Liver (tissue), 9 donors: ENCODE results near the gene CLCN7. TPM values are rescaled to one million over a fixed set of nuclear protein-coding genes. Genes with fewer than 3 reads are reported as not detected.

Experiments used
- DNase-seq: peaks from one replicate; pipeline ENCODE4 v3.0.0-alpha.2; 2017; ENCODE audit warnings: low spot score
- H3K27ac ChIP-seq, 2 donors: one replicate each; pipeline ENCODE4 v1.7.0; 2013; ENCODE audit warnings: inconsistent platforms in 2 of 2, low read length in 2 of 2, control low read depth in 1 of 2, low read depth in 1 of 2, mild to moderate bottlenecking in 1 of 2
- H3K27me3 ChIP-seq, 4 donors: one replicate each; pipeline versions ENCODE4 v1.6.1 to v1.7.0; 2013; ENCODE audit warnings: low read length in 3 of 4, inconsistent platforms in 1 of 4, mild to moderate bottlenecking in 1 of 4, moderate library complexity in 1 of 4; ENCODE audit not compliant: control insufficient read depth in 4 of 4, insufficient read depth in 4 of 4
- H3K36me3 ChIP-seq, 4 donors: one replicate each; pipeline versions ENCODE4 v1.6.1 to v1.7.0; 2013; ENCODE audit warnings: low read length in 3 of 4, mild to moderate bottlenecking in 3 of 4, low read depth in 1 of 4, moderate library complexity in 1 of 4; ENCODE audit not compliant: control insufficient read depth in 4 of 4, insufficient read depth in 3 of 4
- H3K4me1 ChIP-seq, 4 donors: one replicate each; pipeline versions ENCODE4 v1.6.1 to v1.7.0; 2013; ENCODE audit warnings: low read length in 3 of 4, mild to moderate bottlenecking in 3 of 4, moderate library complexity in 1 of 4; ENCODE audit not compliant: control insufficient read depth in 4 of 4, insufficient read depth in 4 of 4
- H3K4me3 ChIP-seq, 3 donors: one replicate each; pipeline versions ENCODE4 v1.6.1 to v1.7.0; 2013; ENCODE audit warnings: low read length in 3 of 3, control low read depth in 1 of 3, low read depth in 1 of 3, mild to moderate bottlenecking in 1 of 3
- H3K9ac ChIP-seq, 2 donors: one replicate each; pipeline ENCODE4 v1.7.0; 2013; ENCODE audit warnings: low read length in 2 of 2, mild to moderate bottlenecking in 2 of 2, moderate library complexity in 2 of 2, control low read depth in 1 of 2, low read depth in 1 of 2
- H3K9me3 ChIP-seq, 4 donors: one replicate each; pipeline versions ENCODE4 v1.6.1 to v1.7.0; 2013; ENCODE audit warnings: low read length in 3 of 4; ENCODE audit not compliant: control insufficient read depth in 4 of 4
- ATF3 ChIP-seq: IDR thresholded peaks from 2 replicates; pipeline ENCODE4 v1.6.1; 2016; ENCODE audit warnings: antibody characterized with exemption
- CTCF ChIP-seq: fragments of 150-350 bp; IDR thresholded peaks from 2 replicates; pipeline ENCODE4 v1.5.1; 2017; ENCODE audit warnings: improper control_type of control experiment, low read depth, low read length; ENCODE audit not compliant: missing input control
- EGR1 ChIP-seq, 2 donors: IDR thresholded peaks; 2 replicates each; pipeline ENCODE4 v1.6.1; 2016 to 2018; ENCODE audit warnings: antibody characterized with exemption in 2 of 2, low read depth in 2 of 2
- FOXA1 ChIP-seq: IDR thresholded peaks from 2 replicates; pipeline ENCODE4 v1.6.1; 2016; ENCODE audit warnings: antibody characterized with exemption
- FOXA2 ChIP-seq: IDR thresholded peaks from 2 replicates; pipeline ENCODE4 v1.6.1; 2016; ENCODE audit warnings: antibody characterized with exemption
- GABPA ChIP-seq, 2 donors: IDR thresholded peaks in 1 of 2; conservative IDR thresholded peaks in 1 of 2; 2 replicates each; pipeline ENCODE4 v1.6.1; 2016; ENCODE audit warnings: antibody characterized with exemption in 2 of 2, mild to moderate bottlenecking in 1 of 2, moderate library complexity in 1 of 2
- HNF4A ChIP-seq, 2 donors: conservative IDR thresholded peaks; 2 replicates each; pipeline ENCODE4 v1.6.1; 2016; ENCODE audit warnings: antibody characterized with exemption in 2 of 2, mild to moderate bottlenecking in 2 of 2
- HNF4G ChIP-seq: IDR thresholded peaks from 2 replicates; pipeline ENCODE4 v1.6.1; 2016; ENCODE audit warnings: antibody characterized with exemption
- JUND ChIP-seq, 2 donors: IDR thresholded peaks; 2 replicates each; pipeline ENCODE4 v1.6.1; 2016; ENCODE audit warnings: antibody characterized with exemption in 2 of 2
- MAX ChIP-seq: IDR thresholded peaks from 2 replicates; pipeline ENCODE4 v1.6.1; 2016; ENCODE audit warnings: antibody characterized with exemption
- NR2F2 ChIP-seq: IDR thresholded peaks from 2 replicates; pipeline ENCODE4 v1.6.1; 2016; ENCODE audit warnings: antibody characterized with exemption
- RAD21 ChIP-seq, 2 donors: IDR thresholded peaks; 2 replicates each; pipeline ENCODE4 v1.6.1; 2016; ENCODE audit warnings: antibody characterized with exemption in 2 of 2, mild to moderate bottlenecking in 2 of 2
- SP1 ChIP-seq: IDR thresholded peaks from 2 replicates; pipeline ENCODE4 v1.6.1; 2018; ENCODE audit warnings: antibody characterized with exemption, mild to moderate bottlenecking
- TAF1 ChIP-seq: conservative IDR thresholded peaks from 2 replicates; pipeline ENCODE4 v1.6.1; 2016; ENCODE audit warnings: antibody characterized with exemption, mild to moderate bottlenecking
- YY1 ChIP-seq: IDR thresholded peaks from 2 replicates; pipeline ENCODE4 v1.6.1; 2016; ENCODE audit warnings: antibody characterized with exemption, mild to moderate bottlenecking
- ZBTB33 ChIP-seq: IDR thresholded peaks from 2 replicates; pipeline ENCODE4 v1.6.1; 2016; ENCODE audit warnings: antibody characterized with exemption
- WGBS: extraction: QIAGEN DNeasy Blood & Tissue Kit; methylation state at CpG from one replicate; pipeline ENCODE4 v1.1.7; 2013; 5-methylcytosine and 5-hydroxymethylcytosine counted together
- polyA plus RNA-seq, 2 donors: library from polyadenylated mRNA; stranded (reverse) in 1 of 2; unstranded in 1 of 2; fragments of 200-250 nt in 1 of 2; fragments of >200 nt in 1 of 2; fragmentation: Nextera tagmentation in 1 of 2; extraction: Ambion mirVana in 1 of 2; gene quantifications; one replicate each; pipeline versions ENCODE4 v1.2.1 to v1.2.3, GENCODE V29; 2013 to 2015
- total RNA-seq, 2 donors: library from RNA; depleted of rRNA; stranded (reverse); fragments of >200 nt; gene quantifications; one replicate each; pipeline ENCODE4 v1.2.3, GENCODE V29; 2014
- donor health status: healthy.
- donor health status: healthy.
- donor health status: healthy.
- donor health status: healthy.
- donor health status: healthy.

CLCN7 gene
- total and polyA plus RNA-seq, 4 donors: 13.9 to 36.2 (median 30.2) TPM

GRCh38 chr16:1438229-1439057 is 36.4 kb downstream of the CLCN7 start:
- Histone ChIP-seq H3K9ac (no peak overlapping the region), H3K36me3 (no peaks in the 10 kb centered on the region), H3K27ac (no peak overlapping the region), H3K9me3 (no peaks in the 10 kb centered on the region), H3K4me3 (no peak overlapping the region), H3K27me3 (no peaks in the 10 kb centered on the region), H3K4me1 (no peaks in the 10 kb centered on the region)
- no peak for DNase-seq
- WGBS: 86% methylated on average over 35 of the region's 35 CpGs
- no peak for TF ChIP-seq RAD21 (IDR thresholded peaks at IDR 0.05)
- TF ChIP-seq NR2F2: no peak
- TF ChIP-seq ATF3: no peak
- TF ChIP-seq FOXA1: no peak
- TF ChIP-seq YY1: no peak
- no peak for TF ChIP-seq JUND (IDR thresholded peaks at IDR 0.05)
- TF ChIP-seq MAX: no peak

GRCh38 chr16:1437606-1438005 is 37.2 kb downstream of the CLCN7 start:
- Histone ChIP-seq H3K27me3 (no peaks in the 10 kb centered on the region), H3K9ac (no peak overlapping the region), H3K4me3 (no peak overlapping the region), H3K4me1 (no peaks in the 10 kb centered on the region), H3K9me3 (no peaks in the 10 kb centered on the region), H3K36me3 (no peaks in the 10 kb centered on the region), H3K27ac (no peak overlapping the region)
- no peak for DNase-seq
- TF ChIP-seq ZBTB33: no peak
- 90% methylated on average over 22 of the region's 22 CpGs for WGBS

- no peak overlapping the region for H3K9ac ChIP-seq
- H3K4me3 ChIP-seq: no peak overlapping the region
- DNase-seq: no peak
- H3K27ac ChIP-seq: no peak overlapping the region
- no peaks in the 10 kb centered on the region for H3K36me3 ChIP-seq
- no peak for TF ChIP-seq CTCF
- no peak for TF ChIP-seq GABPA (IDR thresholded peaks at IDR 0.05 in 1 of 2, conservative IDR thresholded peaks at IDR 0.05 in 1 of 2)
- TF ChIP-seq ATF3: no peak
- TF ChIP-seq TAF1: no peak
- TF ChIP-seq RAD21 (IDR thresholded peaks at IDR 0.05): no peak
- no peak for TF ChIP-seq MAX
- TF ChIP-seq FOXA1: no peak
- TF ChIP-seq NR2F2: no peak
- no peak for TF ChIP-seq HNF4A (conservative IDR thresholded peaks at IDR 0.05)
- TF ChIP-seq SP1: no peak
- TF ChIP-seq ZBTB33: no peak
- TF ChIP-seq YY1: no peak
- TF ChIP-seq EGR1 (IDR thresholded peaks at IDR 0.05; ENCODE audit: low read depth in 2 of 2): no peak
- TF ChIP-seq FOXA2: no peak
- no peak for TF ChIP-seq HNF4G
- no peaks in the 10 kb centered on the region for H3K4me1 ChIP-seq
- 94% methylated on average over 47 of the region's 47 CpGs for WGBS
- H3K27me3 ChIP-seq: no peaks in the 10 kb centered on the region
- H3K9me3 ChIP-seq: no peaks in the 10 kb centered on the region
Measured at GRCh38 chr16:1436731-1437355, 38.0 kb downstream of the CLCN7 start.
